BE2C (cell line): ENCODE results near the gene LRRC75A.

ENCODE experiments used
- DNase-seq: peaks from one replicate; pipeline ENCODE4 v3.0.0-alpha.2; 2020
- H3K27me3 ChIP-seq: fragments of 250-450 bp; sonication (Bioruptor Pico); 2 replicates; pipeline ENCODE4 v1.5.1; 2020; ENCODE audit warnings: mild to moderate bottlenecking
- H3K36me3 ChIP-seq: fragments of 250-450 bp; sonication (Bioruptor Pico); 2 replicates; pipeline ENCODE4 v1.5.1; 2020; ENCODE audit warnings: mild to moderate bottlenecking
- H3K4me1 ChIP-seq: fragments of 250-450 bp; sonication (Bioruptor Pico); 2 replicates; pipeline ENCODE4 v1.5.1; 2020
- H3K4me3 ChIP-seq: 2 replicates; pipeline ENCODE4 v1.5.1; 2011; ENCODE audit warnings: low read depth, low read length
- H3K9me3 ChIP-seq: fragments of 250-450 bp; sonication (Bioruptor Pico); 2 replicates; pipeline ENCODE4 v1.5.1; 2020
- TF ChIP-seq, protein P1 (sequence below): IDR thresholded peaks from 2 replicates; pipeline ENCODE4 v1.5.1; 2012; ENCODE audit warnings: mild to moderate bottlenecking, low read depth, low read length

The LRRC75A gene

DNA sequence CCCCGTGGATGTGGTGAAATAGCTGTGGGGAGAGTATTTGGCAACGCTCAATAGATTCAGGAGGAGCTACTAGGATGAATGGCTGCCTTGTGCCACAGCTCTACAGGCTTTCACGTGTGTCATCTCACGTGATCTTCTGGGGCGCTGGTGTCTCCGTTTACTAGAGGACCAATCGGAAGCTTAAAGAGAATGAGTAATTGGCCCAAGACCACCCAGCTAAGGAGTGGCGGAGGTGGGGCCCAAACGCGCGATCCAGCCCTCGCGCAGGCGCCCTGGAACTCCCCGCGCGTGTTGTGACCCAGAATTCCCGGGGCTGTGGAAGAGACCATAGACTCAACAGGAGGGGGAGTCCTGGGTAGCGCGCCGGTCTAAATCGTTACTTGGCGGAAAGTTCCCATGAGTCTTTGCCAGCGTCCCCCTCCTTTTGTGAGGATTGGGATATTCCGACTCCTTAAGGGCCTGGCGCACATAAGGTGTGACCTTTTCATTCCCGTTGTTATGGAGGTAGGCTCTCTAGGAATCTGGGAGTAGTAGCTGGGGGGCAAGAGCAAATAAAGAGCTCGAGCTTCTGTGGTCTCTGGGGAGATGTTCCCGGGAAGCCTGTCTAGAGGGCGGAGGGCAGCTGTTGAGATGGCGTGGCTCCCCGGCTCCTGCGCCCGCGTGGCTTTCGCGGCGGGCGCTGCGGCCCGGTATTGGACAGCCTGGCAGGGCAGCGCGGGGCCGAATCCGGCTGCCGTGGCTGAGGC is 53.3 kb downstream of the LRRC75A start:
- H3K36me3 ChIP-seq = peaks cover 47% of the 10 kb centered on the region
- no peaks in the 10 kb centered on the region for H3K27me3 ChIP-seq
- no peaks in the 10 kb centered on the region for H3K9me3 ChIP-seq
- no peaks in the 10 kb centered on the region; the same call in none of the 2 replicates for H3K4me1 ChIP-seq
- TF ChIP-seq, protein P1, sequence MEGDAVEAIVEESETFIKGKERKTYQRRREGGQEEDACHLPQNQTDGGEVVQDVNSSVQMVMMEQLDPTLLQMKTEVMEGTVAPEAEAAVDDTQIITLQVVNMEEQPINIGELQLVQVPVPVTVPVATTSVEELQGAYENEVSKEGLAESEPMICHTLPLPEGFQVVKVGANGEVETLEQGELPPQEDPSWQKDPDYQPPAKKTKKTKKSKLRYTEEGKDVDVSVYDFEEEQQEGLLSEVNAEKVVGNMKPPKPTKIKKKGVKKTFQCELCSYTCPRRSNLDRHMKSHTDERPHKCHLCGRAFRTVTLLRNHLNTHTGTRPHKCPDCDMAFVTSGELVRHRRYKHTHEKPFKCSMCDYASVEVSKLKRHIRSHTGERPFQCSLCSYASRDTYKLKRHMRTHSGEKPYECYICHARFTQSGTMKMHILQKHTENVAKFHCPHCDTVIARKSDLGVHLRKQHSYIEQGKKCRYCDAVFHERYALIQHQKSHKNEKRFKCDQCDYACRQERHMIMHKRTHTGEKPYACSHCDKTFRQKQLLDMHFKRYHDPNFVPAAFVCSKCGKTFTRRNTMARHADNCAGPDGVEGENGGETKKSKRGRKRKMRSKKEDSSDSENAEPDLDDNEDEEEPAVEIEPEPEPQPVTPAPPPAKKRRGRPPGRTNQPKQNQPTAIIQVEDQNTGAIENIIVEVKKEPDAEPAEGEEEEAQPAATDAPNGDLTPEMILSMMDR = no peak
- DNase-seq = peak; percentile 91
- H3K4me3 ChIP-seq = peak overlapping the region; percentile 97

DNA sequence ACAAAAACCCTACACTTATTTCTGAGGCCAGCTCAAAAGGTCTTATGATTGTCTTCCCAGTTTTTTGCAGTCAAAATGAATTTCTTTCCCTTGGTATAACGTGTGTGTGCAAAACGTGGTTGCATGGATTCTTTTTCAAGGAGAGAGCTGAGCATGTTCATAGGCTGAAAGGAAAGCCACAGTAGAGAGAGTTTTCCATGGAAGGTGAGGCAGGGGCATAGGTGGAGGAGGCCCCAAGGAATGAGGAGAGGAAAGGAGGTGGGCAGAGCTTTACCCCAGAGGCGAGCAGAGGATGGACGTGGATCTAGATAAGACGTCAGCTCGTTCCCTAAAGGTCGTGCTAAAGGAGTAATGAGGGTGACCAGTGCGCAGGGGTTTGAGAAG is 53.8 kb downstream of the LRRC75A start:
- Histone ChIP-seq H3K4me3 (peak overlapping the region; percentile 97), H3K9me3 (no peaks in the 10 kb centered on the region)

DNA sequence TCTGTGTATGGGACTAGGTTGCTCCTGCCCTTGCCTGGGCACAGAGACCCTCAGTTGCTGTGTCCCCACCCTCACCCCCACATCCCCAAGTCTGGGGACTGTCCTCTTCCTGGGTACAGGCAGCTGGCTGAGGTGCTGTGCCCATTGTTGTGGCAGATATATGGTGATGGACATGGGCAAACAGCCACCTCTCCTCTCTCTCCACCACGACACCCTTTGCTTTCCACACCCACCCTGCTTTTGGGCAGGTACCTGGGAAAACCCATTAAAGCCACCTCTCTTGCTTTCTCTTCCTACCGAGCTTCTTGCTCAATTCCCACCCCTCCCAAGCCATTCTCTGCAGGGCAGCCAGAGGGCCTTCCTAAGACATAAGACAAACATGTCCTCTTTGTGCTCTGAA is 54.9 kb downstream of the LRRC75A start:
- TF ChIP-seq, protein P1 = no peak
- no peak for DNase-seq
- no peaks in the 10 kb centered on the region for H3K9me3 ChIP-seq

More for the DNA sequence above, 53.8 kb downstream of the LRRC75A start:
- DNase-seq = no peak
- no peaks in the 10 kb centered on the region; the same call in none of the 2 replicates for H3K4me1 ChIP-seq
- H3K27me3 ChIP-seq = no peaks in the 10 kb centered on the region
- H3K36me3 ChIP-seq = peaks cover 42% of the 10 kb centered on the region
- TF ChIP-seq, protein P1 = no peak

DNA sequence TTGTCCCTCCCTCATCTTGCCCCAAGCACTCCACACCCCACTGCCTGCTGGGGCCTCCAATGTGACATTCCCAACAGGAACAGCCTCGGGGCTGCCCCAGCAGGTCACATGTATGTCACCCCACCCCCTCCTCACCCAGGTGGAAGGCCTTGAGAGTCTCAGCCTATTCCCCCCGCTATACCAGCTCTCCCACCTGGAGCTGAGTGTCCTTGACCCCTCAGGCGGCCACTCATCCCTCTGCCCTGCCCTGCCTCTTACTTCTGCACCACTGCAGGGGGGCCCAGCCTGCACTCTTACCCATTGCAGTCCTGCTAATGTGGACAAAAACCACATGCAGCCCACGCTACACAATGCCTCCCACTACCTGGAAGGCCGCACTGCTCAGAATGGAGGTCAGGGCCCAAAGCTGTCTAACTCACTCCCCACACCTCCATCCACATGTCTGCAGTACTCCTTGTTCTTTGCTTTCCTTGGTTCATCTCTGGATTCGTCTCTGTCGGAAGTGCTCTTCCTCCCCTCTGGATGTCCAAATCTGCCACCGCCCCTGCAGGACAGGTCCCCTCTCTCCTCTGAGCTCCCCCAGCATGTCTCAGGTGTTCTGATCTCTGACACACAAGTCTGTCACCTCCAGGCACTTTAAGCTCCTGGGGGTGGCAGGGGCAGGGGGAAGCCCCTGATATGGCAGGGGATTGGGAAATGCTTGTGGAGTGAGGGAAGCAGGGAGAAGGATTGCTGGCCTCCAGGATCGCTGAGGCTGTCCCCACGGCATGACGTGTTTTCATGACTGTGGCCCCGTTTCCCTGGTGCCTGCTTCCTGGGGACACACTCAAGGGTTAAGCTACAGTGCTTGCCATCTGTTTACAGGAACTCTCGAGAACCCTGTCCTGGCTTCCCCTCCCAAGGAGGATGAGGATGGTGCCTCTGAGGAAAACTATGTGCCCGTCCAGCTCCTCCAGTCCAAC is 55.8 kb downstream of the LRRC75A start:
- no peak overlapping the region for H3K4me3 ChIP-seq
- no peaks in the 10 kb centered on the region for H3K9me3 ChIP-seq
- H3K27me3 ChIP-seq = no peaks in the 10 kb centered on the region
- TF ChIP-seq, protein P1 = no peak
- peaks cover 22% of the 10 kb centered on the region for H3K36me3 ChIP-seq
- DNase-seq = no peak
- no peaks in the 10 kb centered on the region for H3K4me1 ChIP-seq

More for the DNA sequence above, 54.9 kb downstream of the LRRC75A start:
- Histone ChIP-seq H3K36me3 (peaks cover 31% of the 10 kb centered on the region), H3K27me3 (no peaks in the 10 kb centered on the region), H3K4me3 (no peak overlapping the region), H3K4me1 (no peaks in the 10 kb centered on the region; the same call in 1 of the 2 replicates)

DNA sequence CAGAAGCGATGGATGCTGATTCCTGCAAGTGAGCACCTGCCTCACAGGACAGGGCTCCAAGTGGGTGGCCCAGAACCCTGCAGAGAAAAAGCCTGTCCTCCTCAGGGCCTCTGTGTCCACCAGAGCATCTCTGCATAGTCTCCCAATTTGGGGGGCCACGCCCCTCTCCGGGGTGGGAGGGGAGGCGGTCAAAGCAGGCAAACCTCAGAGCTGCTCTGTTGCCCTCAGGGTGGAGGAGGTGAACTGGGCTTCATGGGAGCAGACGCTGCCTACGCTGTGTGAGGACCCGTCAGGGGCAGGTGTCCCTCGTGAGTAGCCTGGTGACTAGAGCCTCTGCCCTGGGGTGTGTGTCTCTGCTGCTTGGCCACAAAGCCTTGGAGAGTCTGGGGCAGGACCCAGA is 57.3 kb downstream of the LRRC75A start:
- peaks cover 7% of the 10 kb centered on the region for H3K36me3 ChIP-seq
- no peak overlapping the region for H3K4me3 ChIP-seq
- H3K9me3 ChIP-seq = no peaks in the 10 kb centered on the region
- no peaks in the 10 kb centered on the region for H3K27me3 ChIP-seq
- DNase-seq = no peak
- TF ChIP-seq, protein P1 = no peak
- H3K4me1 ChIP-seq = no peaks in the 10 kb centered on the region
